Smooth muscle cell (in vitro differentiated cells): Measurements from ENCODE around the gene TECPR2. TPM values are rescaled to one million over a fixed set of nuclear protein-coding genes. Genes with fewer than 3 reads are reported as not detected.
A peak's percentile ranks its signal among the peaks of the same experiment; 100 is the strongest.

Source experiments
- DNase-seq: peaks from one replicate; lab custom pipeline; 2025; ENCODE audit not compliant: unreplicated experiment; lab: John Stamatoyannopoulos, UW
- H2AFZ ChIP-seq: fragments of 200-600 bp; sonication (generic); 2 replicates; pipeline ENCODE4 v1.6.0; 2016; ENCODE audit warnings: antibody characterized with exemption, low read depth, mild to moderate bottlenecking
- H3F3A ChIP-seq: fragments of 200-600 bp; sonication (generic); 2 replicates; pipeline ENCODE4 v1.6.0; 2017; ENCODE audit warnings: antibody characterized with exemption, low read depth
- H3K27ac ChIP-seq: fragments of 200-600 bp; sonication (generic); 2 replicates; pipeline ENCODE4 v1.5.1; 2016; ENCODE audit warnings: low read depth, mild to moderate bottlenecking
- H3K27me3 ChIP-seq: fragments of 200-600 bp; sonication (generic); 2 replicates; pipeline ENCODE4 v1.6.1; 2016; ENCODE audit warnings: low read depth, mild to moderate bottlenecking
- H3K36me3 ChIP-seq: fragments of 200-600 bp; sonication (generic); 2 replicates; pipeline ENCODE4 v1.5.1; 2016; ENCODE audit warnings: low read depth
- H3K4me1 ChIP-seq: fragments of 200-600 bp; sonication (generic); 2 replicates; pipeline ENCODE4 v1.5.1; 2016; ENCODE audit warnings: low read depth
- H3K4me2 ChIP-seq: fragments of 200-600 bp; sonication (generic); 2 replicates; pipeline ENCODE4 v1.6.0; 2016; ENCODE audit warnings: mild to moderate bottlenecking
- H3K4me3 ChIP-seq: fragments of 200-600 bp; sonication (generic); 2 replicates; pipeline ENCODE4 v1.5.1; 2016; ENCODE audit warnings: mild to moderate bottlenecking
- H3K79me2 ChIP-seq: fragments of 200-600 bp; sonication (generic); 2 replicates; pipeline ENCODE4 v1.6.0; 2016; ENCODE audit warnings: low read depth, mild to moderate bottlenecking
- H3K9ac ChIP-seq: fragments of 200-600 bp; sonication (generic); 2 replicates; pipeline ENCODE4 v1.6.0; 2016; ENCODE audit warnings: low read depth
- H3K9me3 ChIP-seq: fragments of 200-600 bp; sonication (generic); replicated peaks from 2 replicates; pipeline ENCODE4 v1.5.1; 2016; ENCODE audit warnings: low read depth
- H4K20me1 ChIP-seq: fragments of 200-600 bp; sonication (generic); 2 replicates; pipeline ENCODE4 v1.6.0; 2016; ENCODE audit warnings: low read depth
- CTCF ChIP-seq: fragments of 200-600 bp; sonication (generic); IDR thresholded peaks from 2 replicates; pipeline ENCODE4 v1.5.1; 2017; ENCODE audit warnings: borderline replicate concordance, mild to moderate bottlenecking, antibody characterized with exemption; ENCODE audit not compliant: insufficient read depth, poor library complexity, severe bottlenecking
- whole genome bisulfite sequencing: methylation state at CpG from one replicate; pipeline ENCODE4 v1.1.7; 2016; ENCODE audit warnings: low lambda C conversion rate; 5-methylcytosine and 5-hydroxymethylcytosine counted together
- polyA plus RNA-seq: library from polyadenylated mRNA; unstranded; fragments of >200 nt; fragmentation: Nextera tagmentation; extraction: Ambion mirVana; gene quantifications from 2 replicates; pipeline ENCODE4 v1.2.1, GENCODE V29; 2016
- total RNA-seq: library from RNA; depleted of rRNA; stranded (reverse); fragments of >200 nt; gene quantifications from 2 replicates; pipeline ENCODE4 v1.2.3, GENCODE V29; 2014

The TECPR2 gene
- total and polyA plus RNA-seq, 2 experiments from 2014 or later = 11.0 to 12.2 TPM

GRCh38 chr14:102320671-102321455, 41.9 kb upstream of the TECPR2 start:
- Histone ChIP-seq H3K4me3 (peak overlapping the region; percentile 88), H3F3A (peaks cover 7% of the 10 kb centered on the region), H2AFZ (peak overlapping the region; percentile 73), H3K4me2 (peak overlapping the region; percentile 88), H3K79me2 (peaks cover 4% of the 10 kb centered on the region), H3K27me3 (no peaks in the 10 kb centered on the region), H3K27ac (peak overlapping the region; percentile 54), H3K4me1 (peaks cover 16% of the 10 kb centered on the region), H3K9ac (peak overlapping the region; percentile 93), H4K20me1 (no peaks in the 10 kb centered on the region), H3K9me3 (no peaks in the 10 kb centered on the region), H3K36me3 (no peaks in the 10 kb centered on the region)
- DNase-seq = no peak
- TF ChIP-seq CTCF = no peak
- WGBS = 94% methylated on average over 17 of the region's 17 CpGs

- Histone ChIP-seq H2AFZ (no peak overlapping the region), H3K27me3 (no peaks in the 10 kb centered on the region), H4K20me1 (no peaks in the 10 kb centered on the region), H3F3A (no peaks in the 10 kb centered on the region), H3K79me2 (peaks cover 4% of the 10 kb centered on the region), H3K36me3 (no peaks in the 10 kb centered on the region), H3K4me1 (peaks cover 8% of the 10 kb centered on the region), H3K27ac (no peak overlapping the region), H3K4me2 (no peak overlapping the region), H3K4me3 (no peak overlapping the region), H3K9ac (no peak overlapping the region), H3K9me3 (no peaks in the 10 kb centered on the region)
- no peak for TF ChIP-seq CTCF
- WGBS = 93% methylated on average over 12 of the region's 12 CpGs
- DNase-seq = no peak
Observed at GRCh38 chr14:102321456-102322422, 41.0 kb upstream of the TECPR2 start.

GRCh38 chr14:102323102-102323501, 39.6 kb upstream of the TECPR2 start:
- Histone ChIP-seq H3F3A (no peaks in the 10 kb centered on the region), H3K9ac (no peak overlapping the region), H3K4me2 (no peak overlapping the region), H3K9me3 (no peaks in the 10 kb centered on the region), H3K4me1 (peaks cover 8% of the 10 kb centered on the region), H2AFZ (no peak overlapping the region), H3K4me3 (no peak overlapping the region), H3K36me3 (no peaks in the 10 kb centered on the region), H3K79me2 (peaks cover 4% of the 10 kb centered on the region), H3K27ac (no peak overlapping the region), H3K27me3 (no peaks in the 10 kb centered on the region), H4K20me1 (no peaks in the 10 kb centered on the region)
- DNase-seq = no peak
- peak; percentile 34 for TF ChIP-seq CTCF
- 67% methylated on average over 8 of the region's 8 CpGs for WGBS
